OCI-LY1 (cell line): ENCODE data around the gene TCL1A.

Experiments
- H2AFZ ChIP-seq: fragments of 200-600 bp; sonication (generic), shearing (Covaris generic); 2 replicates; pipeline ENCODE4 v1.6.0; 2014; ENCODE audit warnings: antibody characterized with exemption, mild to moderate bottlenecking, low read length
- H3F3A ChIP-seq: fragments of 200-600 bp; sonication (generic), shearing (Covaris generic); 2 replicates; pipeline ENCODE4 v1.6.0; 2014; ENCODE audit warnings: mild to moderate bottlenecking, antibody characterized with exemption, low read length, moderate library complexity; ENCODE audit not compliant: insufficient read depth
- H3K27ac ChIP-seq: fragments of 200-600 bp; sonication (generic); 2 replicates; pipeline ENCODE4 v1.5.1; 2014; ENCODE audit warnings: low read length, mixed run types, mild to moderate bottlenecking, low read depth; ENCODE audit not compliant: poor library complexity, severe bottlenecking
- H3K27me3 ChIP-seq: fragments of 200-600 bp; sonication (generic); 2 replicates; pipeline ENCODE4 v1.6.0; 2014; ENCODE audit warnings: antibody characterized with exemption, mild to moderate bottlenecking, low read length, moderate library complexity; ENCODE audit not compliant: insufficient read depth
- H3K36me3 ChIP-seq: fragments of 200-600 bp; sonication (generic); 2 replicates; pipeline ENCODE4 v1.6.1; 2014; ENCODE audit warnings: mild to moderate bottlenecking, antibody characterized with exemption, low read length, moderate library complexity, mixed read lengths; ENCODE audit not compliant: insufficient read depth
- H3K4me1 ChIP-seq: fragments of 200-600 bp; sonication (generic); 2 replicates; pipeline ENCODE4 v1.5.1; 2014; ENCODE audit warnings: mild to moderate bottlenecking, low read length, moderate library complexity; ENCODE audit not compliant: insufficient read depth, severe bottlenecking
- H3K4me2 ChIP-seq: fragments of 200-600 bp; sonication (generic), shearing (Covaris generic); 2 replicates; pipeline ENCODE4 v1.6.1; 2014; ENCODE audit warnings: low read length
- H3K4me3 ChIP-seq: fragments of 200-600 bp; sonication (generic); 2 replicates; pipeline ENCODE4 v1.5.1; 2014; ENCODE audit warnings: low read length, low read depth, mild to moderate bottlenecking, mixed read lengths; ENCODE audit not compliant: poor library complexity, severe bottlenecking
- H3K79me2 ChIP-seq: fragments of 200-600 bp; shearing (Covaris generic); 2 replicates; pipeline ENCODE4 v1.6.1; 2016; ENCODE audit warnings: mixed run types, low read length, mixed read lengths; ENCODE audit not compliant: insufficient read depth
- H3K9ac ChIP-seq: fragments of 200-600 bp; sonication (generic), shearing (Covaris generic); 2 replicates; pipeline ENCODE4 v1.6.1; 2014; ENCODE audit warnings: mild to moderate bottlenecking, low read length, mixed read lengths
- H3K9me2 ChIP-seq: fragments of 200-600 bp; sonication (generic), shearing (Covaris generic); 2 replicates; pipeline ENCODE4 v1.6.1; 2014; ENCODE audit warnings: low read depth, mild to moderate bottlenecking, low read length, mixed read lengths
- H3K9me3 ChIP-seq: fragments of 200-600 bp; shearing (Covaris generic); 2 replicates; pipeline ENCODE4 v1.6.1; 2014; ENCODE audit warnings: low read length, mixed read lengths
- H4K20me1 ChIP-seq: fragments of 200-600 bp; sonication (generic), shearing (Covaris generic); 2 replicates; pipeline ENCODE4 v1.6.0; 2016; ENCODE audit warnings: mild to moderate bottlenecking, low read length; ENCODE audit not compliant: insufficient read depth
- CTCF ChIP-seq: fragments of 200-600 bp; sonication (generic), shearing (Covaris generic); IDR thresholded peaks from 2 replicates; pipeline ENCODE4 v1.5.1; 2017; ENCODE audit warnings: mild to moderate bottlenecking, antibody characterized with exemption, low read length, moderate library complexity, mixed read lengths
- EZH2 ChIP-seq: fragments of 200-600 bp; sonication (generic), shearing (Covaris generic); IDR thresholded peaks from 2 replicates; pipeline ENCODE4 v1.8.0; 2017; ENCODE audit warnings: borderline replicate concordance, mixed run types, mild to moderate bottlenecking, antibody characterized with exemption, low read length, moderate library complexity, mixed read lengths

The TCL1A gene

GRCh38 chr14:95681153-95681552, 32.8 kb downstream of the TCL1A start:
- Histone ChIP-seq H3K9ac (no peak overlapping the region), H3K79me2 (no peaks in the 10 kb centered on the region), H4K20me1 (no peaks in the 10 kb centered on the region), H3K4me2 (no peak overlapping the region), H3K36me3 (peaks cover 11% of the 10 kb centered on the region), H3F3A (peaks cover 8% of the 10 kb centered on the region; the same call in 1 of the 2 replicates), H3K4me1 (peaks cover 85% of the 10 kb centered on the region), H3K4me3 (no peak overlapping the region), H2AFZ (no peak overlapping the region), H3K9me2 (no peaks in the 10 kb centered on the region), H3K27me3 (no peaks in the 10 kb centered on the region), H3K27ac (peak overlapping the region; percentile 89), H3K9me3 (0 out of 2 replicates have a peak, but pooled peaks cover 3% of the 10 kb centered on the region)
- TF ChIP-seq EZH2, result no peak
- TF ChIP-seq CTCF, result no peak

GRCh38 chr14:95679998-95680735, 33.8 kb downstream of the TCL1A start:
- peak overlapping the region; percentile 46; the same call in 1 of the 2 replicates for H3K9ac ChIP-seq
- no peaks in the 10 kb centered on the region for H3K79me2 ChIP-seq
- TF ChIP-seq CTCF, result peak; percentile 42
- no peak for TF ChIP-seq EZH2
- no peaks in the 10 kb centered on the region for H3K27me3 ChIP-seq
- peak overlapping the region; percentile 89 for H3K27ac ChIP-seq
- peaks cover 8% of the 10 kb centered on the region; the same call in 1 of the 2 replicates for H3F3A ChIP-seq
- no peak overlapping the region for H2AFZ ChIP-seq
- H3K4me1 ChIP-seq, result peaks cover 76% of the 10 kb centered on the region
- H3K9me3 ChIP-seq, result peaks cover 9% of the 10 kb centered on the region; the same call in 1 of the 2 replicates
- H3K36me3 ChIP-seq, result peaks cover 21% of the 10 kb centered on the region
- H3K4me3 ChIP-seq, result no peak overlapping the region
- H3K9me2 ChIP-seq, result no peaks in the 10 kb centered on the region
- H3K4me2 ChIP-seq, result peak overlapping the region; percentile 30; the same call in 1 of the 2 replicates
- H4K20me1 ChIP-seq, result no peaks in the 10 kb centered on the region

GRCh38 chr14:95679148-95679815, 34.6 kb downstream of the TCL1A start:
- peaks cover 9% of the 10 kb centered on the region; the same call in 1 of the 2 replicates for H3K9me3 ChIP-seq
- no peaks in the 10 kb centered on the region for H3K9me2 ChIP-seq
- H3K79me2 ChIP-seq, result no peaks in the 10 kb centered on the region
- H3K27ac ChIP-seq, result peak overlapping the region; percentile 89
- peaks cover 30% of the 10 kb centered on the region for H3K36me3 ChIP-seq
- H3K4me2 ChIP-seq, result no peak overlapping the region; the same call in 1 of the 2 replicates
- H3K4me3 ChIP-seq, result no peak overlapping the region
- H3K4me1 ChIP-seq, result peaks cover 67% of the 10 kb centered on the region
- no peaks in the 10 kb centered on the region for H4K20me1 ChIP-seq
- TF ChIP-seq CTCF (no peak), EZH2 (no peak)
- H3K27me3 ChIP-seq, result no peaks in the 10 kb centered on the region
- no peak overlapping the region for H3K9ac ChIP-seq
- no peak overlapping the region for H2AFZ ChIP-seq
- peaks cover 8% of the 10 kb centered on the region; the same call in 1 of the 2 replicates for H3F3A ChIP-seq
